LHCN-M2 (cell line): ENCODE results near the gene FTH1. TPM values are rescaled to one million over a fixed set of nuclear protein-coding genes. Genes with fewer than 3 reads are reported as not detected.
A peak's percentile ranks its signal among the peaks of the same experiment; 100 is the strongest.

Experiments
- DNase-seq: peaks from one replicate; pipeline ENCODE4 v3.0.0-alpha.2; 2012; ENCODE audit warnings: low read depth
- total RNA-seq: library from RNA; depleted of rRNA; stranded (reverse); fragments of >200 nt; gene quantifications from 2 replicates; pipeline ENCODE4 v1.2.3, GENCODE V29; 2014; rRNA removed

The FTH1 gene
- total RNA-seq, 1 experiment from 2014 or later, result 1,060 TPM

DNA sequence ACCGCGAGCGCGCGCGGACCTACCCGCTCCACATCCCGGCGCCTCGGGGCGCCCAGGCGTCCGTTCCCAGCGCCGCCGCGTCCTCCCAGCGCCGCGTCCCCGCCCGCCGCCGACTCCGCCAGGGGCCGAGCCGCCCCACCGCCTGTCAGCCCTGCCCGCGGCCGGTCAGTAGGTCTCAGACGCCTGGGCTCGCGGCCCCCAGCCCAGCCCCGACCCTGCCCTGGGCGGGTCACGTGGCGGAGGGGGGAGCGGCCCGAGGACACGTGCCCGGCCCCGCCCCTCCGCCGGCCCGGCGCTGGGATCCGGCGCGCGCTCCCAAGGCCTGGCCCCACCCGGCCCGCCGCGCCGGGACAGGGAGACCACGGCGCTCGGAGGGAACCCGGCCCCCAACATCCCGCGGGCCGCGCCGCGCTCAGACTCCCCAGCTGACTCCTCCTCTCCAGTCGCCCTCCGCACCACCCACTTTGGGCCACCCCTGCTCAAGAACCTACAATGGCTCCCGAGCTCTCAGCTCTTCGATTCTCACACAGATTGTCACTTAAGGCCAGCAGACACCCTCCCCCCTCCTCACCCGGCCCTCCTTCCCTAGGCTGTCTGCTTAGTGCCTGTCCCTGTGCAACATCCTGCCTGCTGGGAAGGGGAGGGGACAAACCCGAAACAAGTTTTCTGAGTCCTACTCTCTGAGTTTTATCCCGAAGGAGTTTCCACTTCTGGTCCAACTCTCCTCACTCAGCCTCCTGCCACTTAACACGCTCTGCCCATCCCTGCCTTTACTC is 49.9 kb downstream of the FTH1 start, which contains the start of gene RAB3IL1:
RAB3IL1 (minus strand) TSS at position 233 of the 776 bp plus-strand sequence; CDS start at position 34, 199 bp downstream.
- peak; percentile 29 for DNase-seq

DNA sequence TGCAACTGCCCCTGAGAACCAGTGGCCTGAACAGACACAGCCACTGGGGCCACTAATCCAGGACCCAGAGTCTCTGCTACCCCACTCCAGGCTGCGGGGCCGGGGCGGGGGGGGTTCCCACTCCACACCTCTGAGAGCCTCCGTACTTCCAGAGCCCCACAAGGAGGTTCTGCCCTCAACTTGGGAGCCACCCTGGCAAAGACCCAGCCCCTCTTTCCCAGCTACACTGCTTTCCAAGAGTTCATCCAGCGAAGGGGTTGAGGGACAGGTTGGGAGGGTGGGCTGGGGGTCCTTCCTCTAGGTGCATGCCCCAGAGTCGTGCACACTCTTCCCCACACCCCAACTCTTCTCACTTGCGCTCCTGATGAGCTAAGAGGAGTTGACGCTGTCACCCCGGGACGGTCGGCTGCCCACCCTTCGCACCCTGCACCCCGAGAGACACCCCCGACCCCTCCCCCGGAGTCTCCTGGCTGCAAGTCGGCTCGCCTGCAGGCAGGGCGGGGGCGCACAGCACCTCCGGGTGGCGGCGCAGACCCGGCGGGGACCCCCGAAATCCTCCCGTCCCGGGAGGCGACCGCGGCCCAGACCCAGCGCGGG is 50.6 kb downstream of the FTH1 start:
- DNase-seq, result no peak

DNA sequence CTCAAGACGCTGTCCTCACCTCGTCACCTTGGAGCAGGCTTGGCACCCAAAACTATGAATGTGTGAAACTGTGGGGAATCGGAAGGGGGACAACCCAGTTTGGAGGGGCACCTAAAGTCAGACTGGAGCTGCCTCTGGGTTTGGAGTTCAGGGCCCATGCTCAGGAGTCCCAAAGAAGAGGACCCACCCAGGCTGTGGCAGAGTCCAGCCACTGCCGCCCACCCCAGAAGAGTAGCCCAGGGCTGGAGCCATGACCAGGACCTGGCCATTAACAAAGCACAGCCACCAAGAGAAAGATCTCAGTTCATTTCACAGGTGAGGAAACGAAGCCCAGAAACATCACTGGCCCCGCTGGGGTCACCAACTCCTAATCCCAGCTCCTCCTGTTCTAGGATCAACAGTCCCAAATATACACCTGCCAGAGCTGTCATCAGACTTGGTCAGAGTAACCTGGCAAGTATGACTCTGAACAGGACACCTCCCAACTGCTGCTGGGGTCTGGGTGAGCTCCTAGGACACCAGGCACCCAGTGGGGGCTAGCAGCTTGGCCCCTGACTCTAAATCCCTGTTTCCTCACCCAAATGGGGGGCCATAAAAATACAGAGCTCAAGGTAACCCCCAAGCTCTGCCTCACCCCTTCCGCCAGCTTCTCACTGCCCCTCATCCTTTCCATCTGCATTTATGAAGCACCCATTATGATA is 52.8 kb downstream of the FTH1 start:
- no peak for DNase-seq

Other genes starting within 250 kb of the FTH1 start
- gene MYRF, start 215.0 kb downstream of the FTH1 start, total RNA-seq, result 0.17 and 0.26 TPM in 2 replicates
- gene TMEM258, start 175.0 kb downstream of the FTH1 start, total RNA-seq, result 46.0 and 58.6 TPM in 2 replicates
- gene FEN1, start 174.7 kb downstream of the FTH1 start, total RNA-seq, result 121 and 129 TPM in 2 replicates
- 65.0 and 83.9 TPM in 2 replicates for gene FADS1, start 150.6 kb downstream of the FTH1 start, total RNA-seq
- gene FADS2, start 139.3 kb downstream of the FTH1 start, total RNA-seq, result 37.1 and 45.5 TPM in 2 replicates
- gene FADS3, start 76.1 kb downstream of the FTH1 start, total RNA-seq, result 293 and 313 TPM in 2 replicates
- gene RAB3IL1, start 50.1 kb downstream of the FTH1 start, total RNA-seq, result 2.4 and 4.8 TPM in 2 replicates
- 3.5 and 7.1 TPM in 2 replicates for gene BEST1, start 17.3 kb downstream of the FTH1 start, total RNA-seq
- gene INCENP, start 156.4 kb upstream of the FTH1 start, total RNA-seq, result 76.5 and 86.6 TPM in 2 replicates
- gene SCGB1D1, start 222.6 kb upstream of the FTH1 start, total RNA-seq, result not detected in 2 replicates
- not detected in 2 replicates for gene SCGB2A1, start 241.0 kb upstream of the FTH1 start, total RNA-seq